ENCODE results near the gene FRMPD4.

Gene FRMPD4

GRCh38 chrX:12372111-12372510 lies 233.8 kb downstream of the FRMPD4 start:
- no peak overlapping the region for H3K4me3 ChIP-seq

GRCh38 chrX:12374286-12374685 lies 236.0 kb downstream of the FRMPD4 start:
- Histone ChIP-seq H3K27ac (no peak overlapping the region), H3K9me3 (no peaks in the 10 kb centered on the region), H3K4me1 (no peaks in the 10 kb centered on the region), H3K36me3 (no peaks in the 10 kb centered on the region), H3K4me3 (no peak overlapping the region), H3K27me3 (no peaks in the 10 kb centered on the region)
- intact Hi-C loops (cut with DNase I; ENCODE audit: low total_unique reads) = no loop called here
- TF ChIP-seq CTCF (IDR thresholded peaks at IDR 0.05) = no peak
- no peak for DNase-seq

More at GRCh38 chrX:12372111-12372510, 233.8 kb downstream of the FRMPD4 start:
- no peaks in the 10 kb centered on the region for H3K4me1 ChIP-seq
- intact Hi-C loops (cut with DNase I; ENCODE audit: low total_unique reads) = no loop called here
- no peaks in the 10 kb centered on the region for H3K27me3 ChIP-seq
- TF ChIP-seq CTCF (IDR thresholded peaks at IDR 0.05) = no peak
- no peaks in the 10 kb centered on the region for H3K9me3 ChIP-seq
- no peaks in the 10 kb centered on the region for H3K36me3 ChIP-seq
- no peak for DNase-seq
- H3K27ac ChIP-seq = no peak overlapping the region

- Histone ChIP-seq H3K27ac (no peak overlapping the region), H3K36me3 (no peaks in the 10 kb centered on the region), H3K4me3 (no peak overlapping the region), H3K4me1 (no peaks in the 10 kb centered on the region), H3K27me3 (no peaks in the 10 kb centered on the region), H3K9me3 (no peaks in the 10 kb centered on the region)
- DNase-seq = no peak
- intact Hi-C loops (cut with DNase I; ENCODE audit: low total_unique reads) = no loop called here
- TF ChIP-seq CTCF (IDR thresholded peaks at IDR 0.05) = no peak
Measured at GRCh38 chrX:12378253-12378652, 240.0 kb downstream of the FRMPD4 start.

- Histone ChIP-seq H3K4me1 (no peaks in the 10 kb centered on the region), H3K4me3 (no peak overlapping the region), H3K27ac (no peak overlapping the region), H3K27me3 (no peaks in the 10 kb centered on the region), H3K36me3 (no peaks in the 10 kb centered on the region), H3K9me3 (no peaks in the 10 kb centered on the region)
- no peak for DNase-seq
- intact Hi-C loops (cut with DNase I; ENCODE audit: low total_unique reads) = no loop called here
- no peak for TF ChIP-seq CTCF (IDR thresholded peaks at IDR 0.05)
Measured at GRCh38 chrX:12378706-12379105, 240.4 kb downstream of the FRMPD4 start.

GRCh38 chrX:12379671-12380070 lies 241.4 kb downstream of the FRMPD4 start:
- TF ChIP-seq CTCF (IDR thresholded peaks at IDR 0.05) = no peak
- Histone ChIP-seq H3K4me1 (no peaks in the 10 kb centered on the region), H3K27ac (no peak overlapping the region), H3K4me3 (no peak overlapping the region), H3K36me3 (no peaks in the 10 kb centered on the region), H3K27me3 (no peaks in the 10 kb centered on the region), H3K9me3 (no peaks in the 10 kb centered on the region)
- no peak for DNase-seq
- intact Hi-C loops (cut with DNase I; ENCODE audit: low total_unique reads) = no loop called here

- no peaks in the 10 kb centered on the region for H3K27me3 ChIP-seq
- no peak for DNase-seq
Measured at GRCh38 chrX:12383196-12383595, 244.9 kb downstream of the FRMPD4 start.

More at GRCh38 chrX:12383196-12383595, 244.9 kb downstream of the FRMPD4 start:
- intact Hi-C loops (cut with DNase I; ENCODE audit: low total_unique reads) = no loop called here
- H3K36me3 ChIP-seq = no peaks in the 10 kb centered on the region
- H3K9me3 ChIP-seq = no peaks in the 10 kb centered on the region
- TF ChIP-seq CTCF (IDR thresholded peaks at IDR 0.05) = no peak
- H3K4me1 ChIP-seq = no peaks in the 10 kb centered on the region
- no peak overlapping the region for H3K27ac ChIP-seq
- H3K4me3 ChIP-seq = no peak overlapping the region
